GM23248 (cell line): ENCODE results near the gene MTG2. TPM values are rescaled to one million over a fixed set of nuclear protein-coding genes. Genes with fewer than 3 reads are reported as not detected.

ENCODE experiments used
- DNase-seq: peaks from one replicate; pipeline ENCODE4 v3.0.0-alpha.2; 2015
- H2AFZ ChIP-seq: fragments of 200-600 bp; sonication (generic); 2 replicates; pipeline ENCODE4 v1.6.1; 2016; ENCODE audit warnings: antibody characterized with exemption
- H3F3A ChIP-seq: fragments of 200-600 bp; sonication (generic); 2 replicates; pipeline ENCODE4 v1.6.1; 2016; ENCODE audit warnings: mild to moderate bottlenecking, antibody characterized with exemption, mixed run types; ENCODE audit not compliant: insufficient read depth
- H3K27ac ChIP-seq: fragments of 200-600 bp; sonication (generic); 2 replicates; pipeline ENCODE4 v1.5.1; 2016; ENCODE audit warnings: mild to moderate bottlenecking
- H3K27me3 ChIP-seq: fragments of 200-600 bp; sonication (generic); replicated peaks from 2 replicates; pipeline ENCODE4 v1.6.1; 2016; ENCODE audit warnings: mild to moderate bottlenecking; ENCODE audit not compliant: insufficient read depth
- H3K36me3 ChIP-seq: fragments of 200-600 bp; sonication (generic); 2 replicates; pipeline ENCODE4 v1.6.1; 2016; ENCODE audit warnings: low read depth, mild to moderate bottlenecking
- H3K4me1 ChIP-seq: fragments of 200-600 bp; sonication (generic); 2 replicates; pipeline ENCODE4 v1.6.1; 2016; ENCODE audit warnings: mild to moderate bottlenecking; ENCODE audit not compliant: insufficient read depth
- H3K4me2 ChIP-seq: fragments of 200-600 bp; sonication (generic); one replicate; pipeline ENCODE4 v1.6.1; 2016; ENCODE audit warnings: mild to moderate bottlenecking; ENCODE audit not compliant: unreplicated experiment
- H3K4me3 ChIP-seq: fragments of 200-600 bp; sonication (generic); 2 replicates; pipeline ENCODE4 v1.5.1; 2016; ENCODE audit warnings: mild to moderate bottlenecking
- H3K79me2 ChIP-seq: fragments of 200-600 bp; sonication (generic); 2 replicates; pipeline ENCODE4 v1.6.1; 2016; ENCODE audit warnings: mild to moderate bottlenecking; ENCODE audit not compliant: insufficient read depth
- H3K9ac ChIP-seq: fragments of 200-600 bp; sonication (generic); 2 replicates; pipeline ENCODE4 v1.6.1; 2016; ENCODE audit warnings: mild to moderate bottlenecking
- H3K9me2 ChIP-seq: fragments of 200-600 bp; sonication (generic); 2 replicates; pipeline ENCODE4 v1.6.1; 2016; ENCODE audit warnings: mixed run types, mild to moderate bottlenecking, moderate library complexity; ENCODE audit not compliant: insufficient read depth
- H3K9me3 ChIP-seq: fragments of 200-600 bp; sonication (generic); one replicate; pipeline ENCODE4 v1.6.1; 2017; ENCODE audit warnings: low read depth
- H4K20me1 ChIP-seq: fragments of 200-600 bp; sonication (generic); 2 replicates; pipeline ENCODE4 v1.6.0; 2016; ENCODE audit not compliant: insufficient read depth
- EZH2 ChIP-seq: fragments of 200-600 bp; sonication (generic); IDR thresholded peaks from 2 replicates; pipeline ENCODE4 v1.6.1; 2018; ENCODE audit warnings: antibody characterized with exemption, mild to moderate bottlenecking; ENCODE audit not compliant: insufficient read depth, poor library complexity, severe bottlenecking
- EZH2phosphoT487 ChIP-seq: fragments of 200-600 bp; sonication (generic); IDR thresholded peaks from 2 replicates; pipeline ENCODE4 v1.6.1; 2018; ENCODE audit warnings: antibody characterized with exemption, moderate library complexity, mild to moderate bottlenecking, low read depth; ENCODE audit not compliant: insufficient read depth
- WGBS, 2 experiments: methylation state at CpG; one replicate each; pipeline ENCODE4 v1.1.6; 2015 to 2017; ENCODE audit warnings: low lambda C conversion rate in 2 of 2, low coverage in 1 of 2; ENCODE audit errors: missing lambda C conversion rate in 2 of 2; 5-methylcytosine and 5-hydroxymethylcytosine counted together
- in situ Hi-C: fragments of 300-500 bp; cut with MboI; formaldehyde crosslinking; loops from 2 replicates; pipeline ENCODE4 v1.15.0; 2020
- polyA plus RNA-seq: library from polyadenylated mRNA; unstranded; fragments of >200 nt; fragmentation: Nextera tagmentation; extraction: Ambion mirVana; gene quantifications from 2 replicates; pipeline ENCODE4 v1.2.1, GENCODE V29; 2016
- total RNA-seq: library from RNA; depleted of rRNA; stranded (reverse); fragments of >200 nt; shearing (Covaris generic); gene quantifications from 2 replicates; pipeline ENCODE4 v1.2.3, GENCODE V29; 2014

Gene MTG2
- total and polyA plus RNA-seq, 2 experiments from 2014 or later = 17.3 to 20.2 TPM

DNA sequence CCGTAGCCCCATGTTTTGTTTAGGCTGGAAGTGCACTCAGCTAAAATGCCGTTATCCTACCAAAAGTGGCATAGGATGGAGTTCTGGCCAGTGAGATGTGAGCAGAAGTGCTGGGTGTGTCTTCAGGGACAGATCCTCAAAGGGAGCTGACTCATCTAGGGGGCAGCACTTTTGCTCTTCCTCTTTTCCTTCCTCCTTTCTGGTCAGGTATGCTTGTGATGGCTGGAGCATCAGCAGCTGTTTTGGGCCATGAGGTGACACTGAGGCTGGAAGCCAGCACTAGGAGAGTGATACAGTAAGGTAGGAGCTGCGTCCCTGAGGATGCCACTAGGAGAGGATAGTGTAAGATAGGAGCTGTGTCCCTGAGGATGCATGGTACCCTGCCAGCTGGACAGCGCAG lies 50.9 kb downstream of the MTG2 start:
- H3K27ac ChIP-seq = no peak overlapping the region
- WGBS, 2 experiments = 64 to 67% methylated on average over 4 of the region's 4 CpGs
- no peaks in the 10 kb centered on the region for H3K36me3 ChIP-seq
- no peak overlapping the region for H3K4me3 ChIP-seq
- no peak overlapping the region for H3K4me2 ChIP-seq
- peaks cover under 1% of the 10 kb centered on the region for H3K79me2 ChIP-seq
- no peak for TF ChIP-seq EZH2phosphoT487
- TF ChIP-seq EZH2 = no peak
- no peaks in the 10 kb centered on the region for H3K27me3 ChIP-seq
- no peak overlapping the region for H3K9ac ChIP-seq
- DNase-seq = no peak
- no peak overlapping the region for H2AFZ ChIP-seq
- no peaks in the 10 kb centered on the region for H3F3A ChIP-seq
- H3K9me3 ChIP-seq = no peaks in the 10 kb centered on the region
- H4K20me1 ChIP-seq = no peaks in the 10 kb centered on the region
- H3K9me2 ChIP-seq = no peaks in the 10 kb centered on the region
- H3K4me1 ChIP-seq = no peaks in the 10 kb centered on the region
- in situ Hi-C loops = no loop called here

DNA sequence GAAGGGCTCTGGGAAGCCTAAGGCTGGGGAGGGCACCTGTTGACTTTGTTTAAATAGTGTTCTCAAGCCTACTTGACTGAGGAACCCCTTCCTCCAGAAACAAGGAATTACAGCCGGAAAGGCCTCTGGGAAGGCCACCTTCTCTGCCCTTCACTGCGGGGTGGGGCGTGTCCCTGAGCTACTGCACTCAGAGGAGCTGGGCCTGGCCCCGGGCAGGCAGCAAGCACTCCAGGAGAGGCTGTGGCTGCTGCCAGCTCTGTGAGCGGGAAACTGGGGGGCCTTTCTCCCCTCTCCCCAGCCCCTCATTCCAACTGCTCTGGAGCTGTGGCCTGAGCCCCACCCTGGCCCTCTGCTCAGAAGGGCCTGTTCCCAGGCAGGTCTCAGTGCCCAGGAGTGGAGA lies 51.5 kb downstream of the MTG2 start:
- H3F3A ChIP-seq = no peaks in the 10 kb centered on the region
- peaks cover 7% of the 10 kb centered on the region for H3K79me2 ChIP-seq
- H3K9me3 ChIP-seq = no peaks in the 10 kb centered on the region
- H3K9ac ChIP-seq = no peak overlapping the region
- TF ChIP-seq EZH2 (no peak), EZH2phosphoT487 (no peak)
- in situ Hi-C loops = no loop called here
- no peak overlapping the region for H3K4me2 ChIP-seq
- no peaks in the 10 kb centered on the region for H4K20me1 ChIP-seq
- WGBS, 2 experiments = 60 to 65% methylated on average over 5 of the region's 5 CpGs
- H3K4me1 ChIP-seq = no peaks in the 10 kb centered on the region
- no peak overlapping the region for H3K4me3 ChIP-seq
- H3K36me3 ChIP-seq = no peaks in the 10 kb centered on the region
- H2AFZ ChIP-seq = no peak overlapping the region
- no peak overlapping the region for H3K27ac ChIP-seq
- H3K9me2 ChIP-seq = no peaks in the 10 kb centered on the region
- DNase-seq = no peak
- no peaks in the 10 kb centered on the region for H3K27me3 ChIP-seq

GRCh38 chr20:62235001-62235776 lies 52.4 kb downstream of the MTG2 start:
- TF ChIP-seq EZH2phosphoT487 (no peak), EZH2 (no peak)
- Histone ChIP-seq H3K36me3 (no peaks in the 10 kb centered on the region), H3K9me3 (no peaks in the 10 kb centered on the region), H3F3A (no peaks in the 10 kb centered on the region), H3K79me2 (peaks cover 16% of the 10 kb centered on the region), H3K27ac (no peak overlapping the region), H3K9me2 (no peaks in the 10 kb centered on the region), H3K4me2 (no peak overlapping the region), H3K4me3 (no peak overlapping the region), H3K27me3 (no peaks in the 10 kb centered on the region), H3K4me1 (no peaks in the 10 kb centered on the region), H2AFZ (no peak overlapping the region), H4K20me1 (no peaks in the 10 kb centered on the region), H3K9ac (no peak overlapping the region)
- in situ Hi-C loops = no loop called here
- WGBS, 2 experiments = 60 to 61% methylated on average over 15 to 16 of the region's 16 CpGs
- no peak for DNase-seq

DNA sequence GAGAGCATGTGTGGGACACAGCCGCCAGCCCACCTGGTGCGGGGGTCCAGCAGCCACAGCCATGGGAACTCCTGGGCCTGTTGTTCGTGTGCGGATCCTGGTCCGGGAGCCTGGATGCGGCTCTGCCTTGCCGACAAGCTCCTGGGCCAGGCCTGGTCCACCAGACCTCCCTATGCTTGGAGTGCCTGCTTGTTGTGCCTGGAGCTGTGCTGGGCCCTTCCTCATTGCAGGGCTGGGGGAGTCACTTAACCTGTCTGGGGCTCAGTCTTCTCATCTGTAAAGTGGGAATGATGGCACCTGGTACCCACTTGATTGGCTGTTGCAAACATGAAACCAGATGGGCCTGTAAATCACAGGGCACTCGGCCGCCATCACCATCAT lies 52.9 kb downstream of the MTG2 start:
- no peaks in the 10 kb centered on the region for H3K27me3 ChIP-seq
- no peaks in the 10 kb centered on the region for H3K9me2 ChIP-seq
- peaks cover 21% of the 10 kb centered on the region for H3K79me2 ChIP-seq
- no peak overlapping the region for H3K4me2 ChIP-seq
- no peak for TF ChIP-seq EZH2
- no peak for TF ChIP-seq EZH2phosphoT487
- WGBS, 2 experiments = 78 to 79% methylated on average over 9 of the region's 9 CpGs
- no peaks in the 10 kb centered on the region for H3K4me1 ChIP-seq
- H3K36me3 ChIP-seq = no peaks in the 10 kb centered on the region
- DNase-seq = no peak
- no peaks in the 10 kb centered on the region for H3F3A ChIP-seq
- H4K20me1 ChIP-seq = no peaks in the 10 kb centered on the region
- in situ Hi-C loops = no loop called here
- H3K27ac ChIP-seq = no peak overlapping the region
- H2AFZ ChIP-seq = no peak overlapping the region
- no peak overlapping the region for H3K9ac ChIP-seq
- no peak overlapping the region for H3K4me3 ChIP-seq
- no peaks in the 10 kb centered on the region for H3K9me3 ChIP-seq
